ENCODE results near the gene EFR3B.
"Not testable (repeated sequence)": the region's sequence is repeated elsewhere in the genome, so short reads cannot be mapped to it uniquely, and the experiment has no call there.

Gene EFR3B

GRCh38 chr2:25158096-25158852 is 116.4 kb downstream of the EFR3B start:
- no peak overlapping the region for H3K27ac Mint-ChIP-seq (ENCODE audit: low read depth)
- peaks cover 7% of the 10 kb centered on the region for H3K36me3 Mint-ChIP-seq (ENCODE audit: insufficient read depth)
- peaks cover 27% of the 10 kb centered on the region for H3K27me3 Mint-ChIP-seq
- H3K4me1 Mint-ChIP-seq, result no peaks in the 10 kb centered on the region
- no peak for DNase-seq (ENCODE audit: low spot score in 2 of 2)
- ATAC-seq (replicated peaks; ENCODE audit: extremely low read depth, poor library complexity, severe bottlenecking), result no peak
- H3K9me3 Mint-ChIP-seq, result no peaks in the 10 kb centered on the region
- H3K4me3 Mint-ChIP-seq, result no peak overlapping the region

DNA sequence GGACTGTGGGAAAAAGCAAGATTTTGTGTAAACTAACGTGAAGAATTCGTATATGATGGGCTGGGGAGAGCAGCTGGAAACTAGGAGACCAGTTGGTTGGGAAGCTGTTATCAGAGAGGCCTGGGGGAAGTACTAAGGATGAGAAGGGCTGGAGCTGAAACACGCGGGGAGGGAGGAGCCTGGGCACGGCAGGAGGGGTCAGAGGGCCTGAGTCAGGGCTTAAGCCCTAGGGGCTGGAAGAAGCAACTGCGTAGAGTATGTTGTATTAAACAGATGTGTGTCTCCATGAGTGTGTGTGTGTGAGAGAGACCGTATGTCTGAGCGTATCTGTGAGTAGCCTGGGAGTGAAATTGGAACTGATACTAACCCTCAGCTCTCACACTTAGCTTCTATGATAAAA is 118.1 kb downstream of the EFR3B start:
- peaks cover 10% of the 10 kb centered on the region for H3K27me3 Mint-ChIP-seq
- H3K4me1 Mint-ChIP-seq, result no peaks in the 10 kb centered on the region
- H3K27ac Mint-ChIP-seq (ENCODE audit: low read depth), result no peak overlapping the region
- no peak for ATAC-seq (replicated peaks; ENCODE audit: extremely low read depth, poor library complexity, severe bottlenecking)
- H3K4me3 Mint-ChIP-seq, result no peak overlapping the region
- H3K9me3 Mint-ChIP-seq, result no peaks in the 10 kb centered on the region
- H3K36me3 Mint-ChIP-seq (ENCODE audit: insufficient read depth), result peaks cover 5% of the 10 kb centered on the region
- no peak for DNase-seq (ENCODE audit: low spot score in 2 of 2)

GRCh38 chr2:25160376-25160775 is 118.5 kb downstream of the EFR3B start:
- no peak for DNase-seq (ENCODE audit: low spot score in 2 of 2)
- Mint-ChIP-seq H3K36me3 (ENCODE audit: insufficient read depth) (peaks cover 5% of the 10 kb centered on the region), H3K4me3 (no peak overlapping the region), H3K27ac (ENCODE audit: low read depth) (no peak overlapping the region), H3K27me3 (peaks cover 6% of the 10 kb centered on the region), H3K9me3 (no peaks in the 10 kb centered on the region), H3K4me1 (no peaks in the 10 kb centered on the region)
- no peak for ATAC-seq (replicated peaks; ENCODE audit: extremely low read depth, poor library complexity, severe bottlenecking)

- peaks cover 5% of the 10 kb centered on the region for H3K36me3 Mint-ChIP-seq (ENCODE audit: insufficient read depth)
- peak in 1 of 2 donors; percentile 51 for DNase-seq (ENCODE audit: low spot score in 2 of 2)
- no peak overlapping the region for H3K27ac Mint-ChIP-seq (ENCODE audit: low read depth)
- peaks cover 2% of the 10 kb centered on the region for H3K27me3 Mint-ChIP-seq
- no peaks in the 10 kb centered on the region for H3K4me1 Mint-ChIP-seq
- H3K9me3 Mint-ChIP-seq, result no peaks in the 10 kb centered on the region
- peak; percentile 43 for ATAC-seq (replicated peaks; ENCODE audit: extremely low read depth, poor library complexity, severe bottlenecking)
- peak overlapping the region; percentile 48 for H3K4me3 Mint-ChIP-seq
Measured at GRCh38 chr2:25161055-25161781, 119.3 kb downstream of the EFR3B start.

- DNase-seq (ENCODE audit: low spot score in 2 of 2); H3K27ac Mint-ChIP-seq (ENCODE audit: low read depth); H3K36me3 Mint-ChIP-seq (ENCODE audit: insufficient read depth); H3K9me3 Mint-ChIP-seq; H3K4me1 Mint-ChIP-seq; ATAC-seq (replicated peaks; ENCODE audit: extremely low read depth, poor library complexity, severe bottlenecking): not testable (repeated sequence)
- peak overlapping the region; percentile 48 for H3K4me3 Mint-ChIP-seq
- peaks cover 10% of the 10 kb centered on the region for H3K27me3 Mint-ChIP-seq
Measured at GRCh38 chr2:25162061-25162460, 120.2 kb downstream of the EFR3B start.

- Mint-ChIP-seq H3K4me1 (peaks cover 5% of the 10 kb centered on the region), H3K27me3 (peaks cover 31% of the 10 kb centered on the region), H3K36me3 (ENCODE audit: insufficient read depth) (peaks cover 5% of the 10 kb centered on the region), H3K27ac (ENCODE audit: low read depth) (no peak overlapping the region), H3K9me3 (no peaks in the 10 kb centered on the region), H3K4me3 (no peak overlapping the region)
- DNase-seq (ENCODE audit: low spot score in 2 of 2) (no peak), ATAC-seq (replicated peaks; ENCODE audit: extremely low read depth, poor library complexity, severe bottlenecking) (no peak)
Measured at GRCh38 chr2:25164561-25164960, 122.7 kb downstream of the EFR3B start.

DNA sequence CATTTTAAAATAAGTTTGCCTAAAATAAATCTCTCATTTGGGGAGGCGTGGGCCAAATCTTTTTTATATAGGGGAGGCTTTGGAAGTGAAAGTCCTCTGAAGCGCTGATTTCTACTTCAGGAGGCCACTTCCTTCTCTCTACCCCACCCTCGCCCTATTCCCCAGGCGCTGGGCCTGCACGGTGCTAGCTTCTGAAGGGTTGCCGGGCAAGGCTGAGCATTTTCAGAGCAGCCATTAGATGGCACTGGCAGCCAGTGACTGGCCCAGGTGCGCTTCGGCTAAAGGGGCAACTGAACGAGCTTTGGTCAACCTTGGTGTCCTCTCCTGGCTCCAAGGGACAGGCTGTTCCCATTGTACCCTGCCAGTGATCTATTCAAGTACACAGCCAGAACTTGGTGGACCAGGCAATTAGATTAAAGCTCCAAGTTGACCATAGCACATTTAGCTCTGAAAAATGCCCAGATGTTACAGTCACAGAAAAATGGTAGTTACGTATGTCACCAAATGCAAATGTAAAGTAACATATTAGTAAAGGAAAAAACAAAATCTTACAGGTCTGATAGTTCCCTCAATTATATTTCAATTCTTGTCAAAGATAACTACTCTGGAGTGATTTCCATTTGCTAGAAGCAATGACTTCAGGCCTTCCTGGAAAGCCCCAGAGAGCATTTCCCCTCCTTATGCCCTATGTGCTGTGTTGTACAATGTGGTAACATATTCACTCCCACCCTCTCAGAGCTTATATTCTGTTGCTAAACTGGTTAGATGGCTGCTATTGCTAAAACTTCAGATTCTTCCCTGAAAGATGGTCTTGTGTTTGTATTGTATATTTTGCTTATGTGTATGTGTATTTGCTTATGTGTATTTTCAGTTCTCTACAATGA is 124.4 kb downstream of the EFR3B start:
- no peaks in the 10 kb centered on the region for H3K9me3 Mint-ChIP-seq
- no peak overlapping the region for H3K4me3 Mint-ChIP-seq
- H3K27ac Mint-ChIP-seq (ENCODE audit: low read depth), result no peak overlapping the region
- H3K4me1 Mint-ChIP-seq, result peaks cover 5% of the 10 kb centered on the region
- peaks cover 3% of the 10 kb centered on the region for H3K36me3 Mint-ChIP-seq (ENCODE audit: insufficient read depth)
- H3K27me3 Mint-ChIP-seq, result peaks cover 47% of the 10 kb centered on the region
- no peak for DNase-seq (ENCODE audit: low spot score in 2 of 2)
- ATAC-seq (replicated peaks; ENCODE audit: extremely low read depth, poor library complexity, severe bottlenecking), result peak; percentile 56

GRCh38 chr2:25168256-25169072 is 126.6 kb downstream of the EFR3B start, which contains the start of gene POMC:
POMC (minus strand) TSS chr2:25168580; CDS start chr2:25164772, 3,808 bp downstream.
- peaks cover 62% of the 10 kb centered on the region for H3K27me3 Mint-ChIP-seq
- no peak within 1 kb of the TSS for H3K27ac Mint-ChIP-seq (ENCODE audit: low read depth)
- H3K4me1 Mint-ChIP-seq, result peaks cover 5% of the 10 kb centered on the region
- ATAC-seq (replicated peaks; ENCODE audit: extremely low read depth, poor library complexity, severe bottlenecking) (peak; percentile 36), DNase-seq (ENCODE audit: low spot score in 2 of 2) (peak in 1 of 2 donors; percentile 25)
- H3K36me3 Mint-ChIP-seq (ENCODE audit: insufficient read depth), result peaks cover 3% of the 10 kb centered on the region
- H3K4me3 Mint-ChIP-seq, result peak within 1 kb of the TSS; percentile 70
- no peaks in the 10 kb centered on the region for H3K9me3 Mint-ChIP-seq

GRCh38 chr2:25169073-25169470 is 127.2 kb downstream of the EFR3B start:
- peaks cover 3% of the 10 kb centered on the region for H3K36me3 Mint-ChIP-seq (ENCODE audit: insufficient read depth)
- no peak for DNase-seq (ENCODE audit: low spot score in 2 of 2)
- no peaks in the 10 kb centered on the region for H3K9me3 Mint-ChIP-seq
- H3K27me3 Mint-ChIP-seq, result peaks cover 68% of the 10 kb centered on the region
- H3K27ac Mint-ChIP-seq (ENCODE audit: low read depth), result no peak overlapping the region
- ATAC-seq (replicated peaks; ENCODE audit: extremely low read depth, poor library complexity, severe bottlenecking), result no peak
- peak overlapping the region; percentile 70 for H3K4me3 Mint-ChIP-seq
- H3K4me1 Mint-ChIP-seq, result peaks cover 5% of the 10 kb centered on the region

GRCh38 chr2:25170888-25171287 is 129.0 kb downstream of the EFR3B start:
- DNase-seq (ENCODE audit: low spot score in 2 of 2) (no peak), ATAC-seq (replicated peaks; ENCODE audit: extremely low read depth, poor library complexity, severe bottlenecking) (no peak)
- Mint-ChIP-seq H3K9me3 (no peaks in the 10 kb centered on the region), H3K27me3 (peaks cover 84% of the 10 kb centered on the region), H3K27ac (ENCODE audit: low read depth) (no peak overlapping the region), H3K36me3 (ENCODE audit: insufficient read depth) (peaks cover 3% of the 10 kb centered on the region), H3K4me1 (peaks cover 5% of the 10 kb centered on the region), H3K4me3 (no peak overlapping the region)

DNA sequence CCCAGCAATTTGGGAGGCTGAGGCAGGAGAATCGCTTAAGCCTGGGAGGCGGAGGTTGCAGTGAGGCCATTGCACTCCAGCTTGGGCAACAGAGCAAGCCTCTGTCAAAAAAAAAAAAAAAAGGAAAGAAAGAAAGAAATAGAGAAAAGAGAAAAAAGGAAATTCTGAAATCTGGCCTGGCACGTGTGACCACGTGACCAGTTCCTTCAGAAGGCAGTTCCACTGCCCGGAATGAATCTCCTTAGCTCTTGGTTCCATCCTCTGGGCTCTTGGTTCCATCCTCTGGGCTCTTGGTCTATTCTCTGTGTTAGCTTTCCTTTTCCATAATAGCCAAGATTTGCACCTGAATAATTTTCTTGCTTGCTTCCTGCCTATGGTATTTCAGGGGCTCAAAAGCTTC is 131.8 kb downstream of the EFR3B start:
- DNase-seq (ENCODE audit: low spot score in 2 of 2) (no peak), ATAC-seq (replicated peaks; ENCODE audit: extremely low read depth, poor library complexity, severe bottlenecking) (no peak)
- Mint-ChIP-seq H3K9me3 (no peaks in the 10 kb centered on the region), H3K36me3 (ENCODE audit: insufficient read depth) (no peaks in the 10 kb centered on the region), H3K27ac (ENCODE audit: low read depth) (no peak overlapping the region), H3K27me3 (peaks cover 84% of the 10 kb centered on the region), H3K4me3 (no peak overlapping the region), H3K4me1 (peaks cover under 1% of the 10 kb centered on the region)
